ENCODE measurements around the gene OCRL.

DNA sequence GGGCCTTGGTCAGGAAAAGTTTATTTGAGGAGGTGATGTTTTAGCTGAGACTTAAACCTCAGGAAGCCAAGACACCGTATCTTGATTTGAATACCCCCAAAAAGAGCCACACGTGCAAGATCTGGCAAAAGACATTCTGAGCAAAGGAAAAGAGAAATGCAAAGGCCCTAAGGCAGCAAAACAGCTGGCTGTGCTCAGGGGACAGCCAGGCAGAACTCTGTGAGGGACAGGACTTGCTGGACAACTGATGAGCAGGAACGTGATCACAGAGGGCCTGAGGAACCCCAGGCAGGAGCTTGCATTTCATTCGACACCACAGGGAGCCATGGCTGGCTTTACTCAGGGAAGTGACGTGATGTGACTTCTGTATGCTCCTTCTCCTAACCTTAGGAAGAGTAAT is 56.0 kb downstream of the OCRL start:
- TF ChIP-seq, protein P1, sequence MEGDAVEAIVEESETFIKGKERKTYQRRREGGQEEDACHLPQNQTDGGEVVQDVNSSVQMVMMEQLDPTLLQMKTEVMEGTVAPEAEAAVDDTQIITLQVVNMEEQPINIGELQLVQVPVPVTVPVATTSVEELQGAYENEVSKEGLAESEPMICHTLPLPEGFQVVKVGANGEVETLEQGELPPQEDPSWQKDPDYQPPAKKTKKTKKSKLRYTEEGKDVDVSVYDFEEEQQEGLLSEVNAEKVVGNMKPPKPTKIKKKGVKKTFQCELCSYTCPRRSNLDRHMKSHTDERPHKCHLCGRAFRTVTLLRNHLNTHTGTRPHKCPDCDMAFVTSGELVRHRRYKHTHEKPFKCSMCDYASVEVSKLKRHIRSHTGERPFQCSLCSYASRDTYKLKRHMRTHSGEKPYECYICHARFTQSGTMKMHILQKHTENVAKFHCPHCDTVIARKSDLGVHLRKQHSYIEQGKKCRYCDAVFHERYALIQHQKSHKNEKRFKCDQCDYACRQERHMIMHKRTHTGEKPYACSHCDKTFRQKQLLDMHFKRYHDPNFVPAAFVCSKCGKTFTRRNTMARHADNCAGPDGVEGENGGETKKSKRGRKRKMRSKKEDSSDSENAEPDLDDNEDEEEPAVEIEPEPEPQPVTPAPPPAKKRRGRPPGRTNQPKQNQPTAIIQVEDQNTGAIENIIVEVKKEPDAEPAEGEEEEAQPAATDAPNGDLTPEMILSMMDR (IDR thresholded peaks at IDR 0.05; ENCODE audit: insufficient read depth, low read length, poor library complexity, severe bottlenecking), result no peak
- no peak for TF ChIP-seq EZH2phosphoT487 (conservative IDR thresholded peaks at IDR 0.05; ENCODE audit: low read length)
